Midbrain (tissue), 1 donor: ENCODE data around the gene CFL1.
"Not testable (repeated sequence)": the region's sequence is repeated elsewhere in the genome, so short reads cannot be mapped to it uniquely, and the experiment has no call there.

Source experiments
- DNase-seq: peaks from one replicate; lab custom pipeline; 2025; lab: John Stamatoyannopoulos, UW

Gene CFL1

DNA sequence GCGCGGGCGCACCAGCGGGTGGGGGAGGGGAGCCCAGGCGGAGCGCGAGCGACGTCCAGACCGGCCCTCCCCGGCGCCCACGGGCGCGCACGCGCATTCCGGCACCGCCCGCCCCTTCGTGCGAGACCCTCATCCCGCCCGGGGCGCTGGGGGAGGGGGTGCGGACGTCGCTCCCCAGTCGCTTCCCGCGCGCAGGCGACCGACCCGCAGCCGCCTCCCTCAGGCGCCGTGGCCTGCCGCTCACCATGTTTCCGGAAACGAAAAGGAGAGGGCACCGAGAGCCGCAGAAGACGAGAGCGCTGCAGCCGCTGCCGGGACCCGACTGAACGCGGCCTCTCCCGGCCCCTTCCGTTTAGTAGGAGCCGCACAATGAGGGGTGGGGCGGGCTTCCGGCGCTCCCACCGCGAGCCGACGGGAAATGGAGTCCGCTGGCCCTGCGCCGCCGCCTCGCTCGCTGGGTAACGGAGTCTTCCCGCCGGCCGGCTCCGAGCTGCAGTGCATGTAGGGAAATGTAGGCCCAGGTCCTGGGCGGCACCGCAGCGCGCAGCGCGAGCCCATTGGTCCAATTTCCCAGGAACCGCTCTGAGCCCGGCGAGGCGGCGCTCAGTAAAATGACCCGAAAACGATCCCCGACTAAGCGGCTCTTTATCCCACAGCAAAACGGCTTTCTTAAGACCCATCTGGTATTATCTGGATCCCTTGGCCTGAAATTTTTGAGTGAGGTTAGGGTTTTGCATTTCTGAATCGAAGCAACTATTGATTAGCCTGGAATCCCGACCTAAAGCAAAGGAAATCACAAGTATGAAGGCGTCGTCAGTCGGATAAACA lies at the start of gene CFL1:
CFL1 (minus strand) TSS at position 328 of the 828 bp plus-strand sequence; CDS start at position 247, 81 bp downstream.
- peak; percentile 98 for DNase-seq

DNA sequence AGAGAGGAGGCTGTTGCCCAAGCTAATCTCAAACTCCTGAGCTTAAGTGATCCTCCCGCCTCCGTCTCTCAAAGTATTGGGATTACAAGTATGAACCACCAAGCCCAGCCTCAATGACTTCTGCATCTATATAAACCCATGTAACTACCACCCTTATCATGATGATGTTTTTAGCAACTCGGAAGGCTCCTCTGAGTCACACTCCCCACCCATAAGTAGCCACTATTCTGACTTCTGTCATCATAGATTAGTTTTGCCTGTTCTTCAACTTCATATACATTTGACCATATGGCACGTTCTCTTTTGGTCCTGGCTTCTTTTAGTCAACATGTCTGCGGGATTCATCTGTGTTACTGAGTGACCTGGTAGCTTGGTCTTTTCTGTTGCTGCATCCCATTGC lies 48.6 kb upstream of the CFL1 start:
- no peak for DNase-seq

GRCh38 chr11:65903715-65904114 lies 45.7 kb upstream of the CFL1 start:
- no peak for DNase-seq

GRCh38 chr11:65903068-65903481 lies 45.1 kb upstream of the CFL1 start:
- no peak for DNase-seq

DNA sequence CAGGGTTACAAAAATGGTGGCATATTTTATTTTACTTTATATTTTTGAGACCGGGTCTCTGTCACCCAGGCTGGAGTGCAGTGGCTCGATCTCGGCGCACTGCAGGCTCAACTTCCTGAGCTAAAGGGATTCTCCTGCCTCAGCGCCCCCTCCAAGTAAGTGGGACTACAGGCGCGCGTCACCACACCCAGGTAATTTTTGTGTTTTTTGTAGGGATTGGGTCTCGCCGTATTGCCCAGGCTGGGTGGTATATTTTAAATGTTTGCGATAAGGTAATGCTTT lies 42.9 kb upstream of the CFL1 start:
- no peak for DNase-seq

- peak; percentile 23 for DNase-seq
These were observed 42.3 kb upstream of the CFL1 start, which contains the start of gene FOSL1 for GRCh38 chr11:65900125-65900898. Gene FOSL1 (minus strand): TSS chr11:65900388. CDS start chr11:65900339, 49 bp downstream.

DNA sequence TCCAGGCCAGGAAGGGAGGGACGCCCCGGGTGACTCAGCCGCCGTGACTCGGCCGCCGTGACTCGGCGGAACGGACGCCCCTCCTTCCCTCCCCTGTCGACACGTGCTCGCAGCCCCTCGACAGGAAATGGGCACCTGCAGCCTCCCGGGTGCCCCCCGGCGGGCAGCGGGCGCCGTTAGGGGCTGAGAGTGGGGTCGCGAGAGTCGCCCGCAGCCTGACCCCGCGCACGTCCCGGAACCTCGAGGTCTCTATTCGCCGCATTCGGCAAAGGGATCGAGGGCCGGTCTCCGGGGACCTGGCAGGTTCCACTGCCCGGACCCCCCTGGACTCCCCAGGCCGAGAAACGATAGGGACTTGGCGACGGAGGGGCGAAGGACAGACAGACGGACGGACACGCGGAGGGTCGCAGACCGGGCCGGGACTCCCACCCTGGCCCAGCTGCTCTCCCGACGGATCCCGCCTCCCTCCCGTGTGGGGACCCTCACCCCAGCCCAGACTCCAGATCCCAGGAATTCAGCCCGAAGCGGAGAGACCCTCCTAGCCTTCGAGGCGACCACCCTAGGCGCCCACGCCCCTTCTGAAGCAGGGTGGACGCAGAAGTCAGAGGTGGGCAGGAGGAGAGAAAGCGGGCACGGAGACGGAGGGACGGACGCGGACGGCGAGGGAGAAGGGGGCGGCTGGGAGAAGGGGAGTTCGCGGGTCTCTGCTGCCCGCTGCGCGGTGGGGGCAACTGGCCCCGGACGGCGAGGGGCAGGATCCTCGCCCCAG lies 41.6 kb upstream of the CFL1 start:
- DNase-seq, result no peak

DNA sequence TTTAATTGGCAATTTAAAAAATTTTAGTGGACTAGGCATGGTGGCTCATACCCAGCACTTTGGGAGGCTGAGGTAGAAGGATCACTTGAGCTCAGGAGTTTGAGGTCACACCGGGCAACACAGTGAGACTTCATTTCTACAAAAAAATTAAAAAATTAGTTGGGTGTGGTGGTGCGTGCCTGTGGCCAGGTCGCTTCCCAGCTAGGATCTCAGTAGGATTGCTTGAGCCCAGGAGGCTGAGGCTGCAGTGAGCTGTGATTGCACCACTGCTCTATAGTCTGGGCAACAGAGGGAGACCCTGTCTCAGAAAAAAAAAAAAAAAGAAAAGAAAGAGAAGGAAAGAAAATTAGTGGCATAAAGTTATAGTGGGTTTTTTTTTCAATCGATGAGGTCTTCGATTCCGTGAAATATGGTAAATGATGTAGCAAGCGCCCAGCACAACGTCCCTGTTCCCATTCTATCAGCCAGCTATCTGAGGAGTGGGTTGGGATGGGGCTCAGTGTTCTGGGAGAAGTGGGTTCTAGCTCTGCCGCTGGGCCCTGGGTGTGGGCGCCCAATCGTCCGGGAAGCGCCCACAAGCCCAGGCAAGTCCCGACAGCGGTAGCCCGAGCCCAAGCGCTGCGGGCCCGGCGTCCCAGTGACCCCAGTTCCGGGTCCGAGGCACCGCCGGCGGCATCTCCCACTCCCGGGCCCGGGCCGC lies 40.8 kb upstream of the CFL1 start:
- DNase-seq, result no peak

DNA sequence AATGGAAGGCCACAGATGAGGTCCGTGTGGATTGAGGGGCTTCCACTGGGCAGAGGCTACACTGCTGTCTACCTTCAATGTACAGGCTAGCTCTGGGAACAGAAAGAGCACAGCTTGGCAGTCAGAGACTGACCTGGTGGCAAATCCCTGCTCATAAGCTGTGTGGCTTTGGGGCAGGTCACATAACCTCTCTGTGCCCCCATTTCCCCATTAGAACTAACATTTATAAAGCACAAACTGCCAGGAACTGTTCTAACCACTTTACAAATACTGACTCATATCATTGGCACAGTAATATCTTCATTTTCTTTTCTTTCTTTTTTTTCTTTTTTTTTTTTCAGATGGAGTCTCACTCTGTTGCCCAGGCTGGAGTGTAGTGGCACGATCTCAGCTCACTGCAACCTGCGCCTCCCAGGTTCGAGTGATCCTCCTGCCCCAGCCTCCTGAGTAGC lies 39.1 kb upstream of the CFL1 start:
- no peak for DNase-seq

DNA sequence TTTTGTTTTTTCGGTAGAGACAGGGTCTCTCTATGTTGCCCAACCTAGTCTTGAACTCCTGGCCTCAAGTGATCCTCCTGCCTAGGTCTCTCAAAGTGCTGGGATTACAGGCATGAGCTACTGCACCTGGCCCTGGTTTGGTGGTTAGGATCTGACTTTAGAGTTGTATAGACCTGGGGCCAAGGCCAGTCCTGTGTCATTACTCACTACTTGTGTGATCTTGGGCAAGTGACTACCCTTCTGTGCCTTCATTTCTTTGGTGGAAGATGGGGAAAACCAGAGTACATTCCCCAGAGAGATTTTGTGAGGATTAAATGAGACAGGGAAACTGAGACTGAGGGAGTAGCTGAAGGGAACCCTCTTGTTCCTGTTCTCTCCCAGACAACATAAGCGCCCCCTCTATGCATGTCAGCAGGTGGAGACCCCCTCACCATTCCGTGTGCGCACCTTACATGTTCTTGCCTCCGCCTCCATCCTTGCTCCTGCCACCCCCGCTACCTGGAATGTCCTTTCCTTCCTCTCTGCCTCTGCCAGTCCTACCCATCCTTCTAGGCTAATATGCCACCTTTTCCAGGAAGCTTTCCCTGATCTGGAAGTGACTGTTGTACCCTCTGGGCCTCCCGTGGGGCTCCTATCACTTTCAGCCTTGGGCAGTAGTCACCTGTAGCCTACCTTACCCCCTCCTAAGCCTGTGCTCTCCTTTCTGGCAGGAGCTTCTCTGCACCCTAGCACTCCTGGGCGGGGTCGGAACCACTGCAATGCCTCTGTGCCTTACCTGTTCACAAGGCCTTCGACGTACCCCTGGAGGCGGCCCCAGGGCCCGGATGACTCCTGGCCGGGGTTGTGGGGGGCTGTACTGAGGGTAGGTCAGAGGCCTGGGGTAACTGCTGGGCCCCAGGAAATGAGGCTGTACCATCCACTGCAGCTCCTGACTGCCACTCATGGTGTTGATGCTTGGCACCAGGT lies 38.3 kb upstream of the CFL1 start:
- DNase-seq, result no peak

- no peak for DNase-seq
These were observed 37.6 kb upstream of the CFL1 start for GRCh38 chr11:65895482-65895981.

GRCh38 chr11:65894034-65894591 lies 36.1 kb upstream of the CFL1 start:
- DNase-seq, result no peak

DNA sequence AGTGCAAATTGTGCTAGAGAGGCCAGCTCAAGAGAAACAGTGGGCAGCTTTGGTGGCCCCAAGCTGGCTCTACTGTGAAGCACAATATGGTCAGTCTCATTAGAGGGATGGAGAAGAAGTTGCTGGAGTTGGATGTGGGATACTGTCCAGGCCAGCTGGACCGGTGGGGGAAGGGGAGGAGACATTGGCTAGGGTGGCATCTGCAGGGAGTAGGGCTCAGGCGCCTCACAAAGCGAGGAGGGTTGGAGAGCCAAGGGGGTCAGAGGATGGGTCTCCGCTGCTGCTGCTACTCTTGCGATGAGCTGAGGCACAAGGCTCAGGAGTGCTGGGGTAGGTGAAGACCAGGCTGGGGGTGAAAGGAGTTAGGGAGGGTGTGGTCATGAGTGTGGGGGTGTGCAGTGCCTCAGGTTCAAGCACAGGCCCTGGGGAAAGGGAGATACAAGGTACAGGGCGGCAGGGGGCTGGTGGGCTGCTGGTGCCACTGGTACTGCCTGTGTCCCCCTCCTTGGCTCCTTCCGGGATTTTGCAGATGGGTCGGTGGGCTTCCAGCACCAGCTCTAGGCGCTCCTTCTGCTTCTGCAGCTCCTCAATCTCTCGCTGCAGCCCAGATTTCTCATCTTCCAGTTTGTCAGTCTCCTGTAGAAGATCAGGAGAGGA lies 34.8 kb upstream of the CFL1 start:
- DNase-seq, result no peak

DNA sequence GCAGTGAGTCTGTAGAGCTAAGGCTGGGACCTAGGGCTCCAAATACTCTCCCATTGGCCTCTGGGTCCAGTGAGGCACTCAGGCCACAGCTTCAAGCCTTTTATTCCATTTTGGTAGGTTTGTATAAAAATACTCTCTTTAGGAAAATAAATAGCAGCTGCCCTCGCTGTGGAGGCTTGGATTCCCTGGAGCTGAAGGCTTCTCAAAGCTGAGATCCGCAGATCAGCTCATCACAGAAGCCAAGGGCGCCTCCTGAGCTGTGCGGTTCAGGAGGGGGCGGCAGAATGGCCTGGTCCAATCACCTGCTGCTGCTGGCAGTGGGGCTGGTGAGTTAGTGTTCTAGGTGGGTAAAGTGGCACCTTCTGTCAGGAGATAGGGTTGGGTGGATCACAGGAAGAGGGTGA lies 34.2 kb upstream of the CFL1 start:
- DNase-seq, result not testable (repeated sequence)

- DNase-seq, result no peak
These were observed 33.5 kb upstream of the CFL1 start for GRCh38 chr11:65891219-65892136.

DNA sequence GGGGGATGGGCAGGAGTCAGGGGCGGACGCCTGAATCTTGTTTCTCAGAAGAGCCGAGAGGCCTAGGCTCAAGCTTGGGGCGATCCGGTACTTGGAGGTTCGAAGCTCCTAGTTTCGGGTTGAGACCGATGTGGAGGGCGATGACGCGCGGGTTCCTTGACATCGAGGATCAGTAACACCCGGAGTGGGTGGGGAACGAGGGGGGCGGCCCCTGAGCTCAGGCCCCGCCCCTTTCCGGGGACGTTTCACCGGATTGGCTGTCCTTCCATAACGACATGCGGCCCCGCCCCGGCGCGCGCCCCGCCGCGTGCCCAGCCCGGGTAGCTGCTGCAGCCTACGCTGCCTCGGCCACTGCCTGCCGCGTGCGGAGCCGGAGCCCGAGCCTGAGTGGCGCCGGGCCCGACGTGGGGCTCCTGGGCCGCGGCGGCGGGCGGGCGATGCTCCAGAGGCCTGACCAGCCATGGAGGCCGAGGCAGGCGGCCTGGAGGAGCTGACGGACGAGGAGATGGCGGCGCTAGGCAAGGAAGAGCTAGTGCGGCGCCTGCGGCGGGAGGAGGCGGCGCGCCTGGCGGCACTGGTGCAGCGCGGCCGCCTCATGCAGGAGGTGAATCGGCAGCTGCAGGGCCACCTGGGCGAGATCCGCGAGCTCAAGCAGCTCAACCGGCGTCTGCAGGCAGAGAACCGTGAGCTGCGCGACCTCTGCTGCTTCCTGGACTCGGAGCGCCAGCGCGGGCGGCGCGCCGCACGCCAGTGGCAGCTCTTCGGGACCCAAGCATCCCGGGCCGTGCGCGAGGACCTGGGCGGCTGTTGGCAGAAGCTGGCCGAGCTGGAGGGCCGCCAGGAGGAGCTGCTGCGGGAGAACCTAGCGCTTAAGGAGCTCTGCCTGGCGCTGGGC lies 32.6 kb upstream of the CFL1 start, which contains the start of gene CCDC85B:
CCDC85B (plus strand) TSS at position 350 of the 895 bp plus-strand sequence; CDS start at position 461, 111 bp downstream.
- DNase-seq, result peak; percentile 96

- DNase-seq, result peak; percentile 98
These were observed 30.3 kb upstream of the CFL1 start, which contains the start of gene FIBP for GRCh38 chr11:65888163-65888814. Gene FIBP (minus strand): TSS chr11:65888471. CDS start chr11:65888418, 53 bp downstream.
